SU-DHL-6 (cell line): ENCODE results near the gene IFI27.

ENCODE experiments used
- EZH2phosphoT487 ChIP-seq: fragments of 200-600 bp; sonication (generic), shearing (Covaris generic); conservative IDR thresholded peaks from 2 replicates; pipeline ENCODE4 v1.6.1; 2018; ENCODE audit warnings: mild to moderate bottlenecking, antibody characterized with exemption, low read length, moderate library complexity, mixed read lengths
- TF ChIP-seq, protein P1 (sequence below): fragments of 200-600 bp; sonication (generic); IDR thresholded peaks from one replicate; pipeline ENCODE4 v1.5.1; 2017; ENCODE audit warnings: antibody characterized with exemption, mild to moderate bottlenecking, low read length, moderate library complexity; ENCODE audit not compliant: insufficient read depth, poor library complexity, severe bottlenecking

DNA sequence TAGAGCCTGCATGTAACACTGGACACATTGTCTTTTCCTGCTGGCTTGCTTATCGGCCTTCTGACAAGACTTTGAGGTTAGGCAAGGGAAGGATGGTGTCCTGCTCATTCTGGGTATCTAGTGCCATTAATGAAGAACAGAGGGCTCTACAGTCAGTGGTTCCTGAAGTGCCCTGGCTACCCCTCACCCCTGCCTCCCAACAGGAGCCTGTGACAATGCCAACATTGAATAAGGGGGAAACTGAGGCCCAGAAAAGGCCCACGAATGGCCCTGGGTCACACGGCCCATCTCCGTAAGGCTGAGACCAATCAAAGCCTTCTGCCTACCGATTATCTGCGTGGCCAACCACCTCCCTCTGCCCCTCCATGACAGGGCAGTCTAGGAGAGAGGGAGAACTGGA is 16.8 kb downstream of the IFI27 start:
- no peak for TF ChIP-seq EZH2phosphoT487
- TF ChIP-seq, protein P1, sequence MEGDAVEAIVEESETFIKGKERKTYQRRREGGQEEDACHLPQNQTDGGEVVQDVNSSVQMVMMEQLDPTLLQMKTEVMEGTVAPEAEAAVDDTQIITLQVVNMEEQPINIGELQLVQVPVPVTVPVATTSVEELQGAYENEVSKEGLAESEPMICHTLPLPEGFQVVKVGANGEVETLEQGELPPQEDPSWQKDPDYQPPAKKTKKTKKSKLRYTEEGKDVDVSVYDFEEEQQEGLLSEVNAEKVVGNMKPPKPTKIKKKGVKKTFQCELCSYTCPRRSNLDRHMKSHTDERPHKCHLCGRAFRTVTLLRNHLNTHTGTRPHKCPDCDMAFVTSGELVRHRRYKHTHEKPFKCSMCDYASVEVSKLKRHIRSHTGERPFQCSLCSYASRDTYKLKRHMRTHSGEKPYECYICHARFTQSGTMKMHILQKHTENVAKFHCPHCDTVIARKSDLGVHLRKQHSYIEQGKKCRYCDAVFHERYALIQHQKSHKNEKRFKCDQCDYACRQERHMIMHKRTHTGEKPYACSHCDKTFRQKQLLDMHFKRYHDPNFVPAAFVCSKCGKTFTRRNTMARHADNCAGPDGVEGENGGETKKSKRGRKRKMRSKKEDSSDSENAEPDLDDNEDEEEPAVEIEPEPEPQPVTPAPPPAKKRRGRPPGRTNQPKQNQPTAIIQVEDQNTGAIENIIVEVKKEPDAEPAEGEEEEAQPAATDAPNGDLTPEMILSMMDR = no peak
